ENCODE measurements around the gene METTL25B. TPM values are rescaled to one million over a fixed set of nuclear protein-coding genes. Genes with fewer than 3 reads are reported as not detected.
A peak's percentile ranks its signal among the peaks of the same experiment; 100 is the strongest.

The METTL25B gene
- total and polyA plus RNA-seq, 2 of the 13 experiments (the other 11 are each of a cell fraction or from before 2014, with no cell fraction given), result 11.9 to 24.0 TPM

GRCh38 chr1:156684227-156684782 is 44.0 kb upstream of the METTL25B start:
- 22% methylated on average over 5 of the region's 5 CpGs for whole genome bisulfite sequencing (ENCODE audit: low lambda C conversion rate)
- POLR2A ChIA-PET, result no interaction called here
- no peak for ATAC-seq

More at GRCh38 chr1:156684227-156684782, 44.0 kb upstream of the METTL25B start:
- no TSS peak for BruUV-seq (replicated peaks)
- no peak overlapping the region for H3K9ac ChIP-seq (ENCODE audit: insufficient read depth, low read depth, low read length)
- DNase-seq (ENCODE audit: low spot score) (no peak), FAIRE-seq (no peak)
- intact Hi-C loops (cut with micrococcal nuclease; ENCODE audit: unreplicated experiment) (no loop called here), in situ Hi-C loops (cut with HindIII; ENCODE audit: extremely low pct_ligation_motif_present, low pct_unique_long_range_greater_than_20kb) (no loop called here)
- TF ChIP-seq PRDM15 (CRISPR knock-in tag; IDR thresholded peaks at IDR 0.05) (no peak), GFI1 (CRISPR knock-in tag; IDR thresholded peaks at IDR 0.05; ENCODE audit: borderline replicate concordance) (no peak), CTCF (CRISPR knock-in tag; IDR thresholded peaks at IDR 0.05) (0 out of 2 replicates have a peak, but pooled peaks have one; percentile 9), TFE3 (CRISPR knock-in tag; IDR thresholded peaks at IDR 0.05) (no peak)
- peaks cover 22% of the 10 kb centered on the region for H3K4me1 ChIP-seq (ENCODE audit: insufficient read depth, low read length)
- H3K9me3 ChIP-seq (ENCODE audit: low read length), result no peaks in the 10 kb centered on the region
- no peak overlapping the region for H2AFZ ChIP-seq (ENCODE audit: low read length)
- no peak overlapping the region for H3K4me2 ChIP-seq (ENCODE audit: low read depth, low read length)
- CTCF ChIA-PET (ENCODE audit: low intra/inter-chr PET ratio, low total read pairs), result no interaction called here
- no peak overlapping the region for H3K27ac ChIP-seq (ENCODE audit: extremely low read length, insufficient read depth, low read length)
- peaks cover 6 to 38% of the 10 kb centered on the region in 2 experiments for H3K27me3 ChIP-seq (ENCODE audit: control insufficient read depth in 1 of 2, insufficient read depth in 2 of 2, low read length in 2 of 2)
- no peaks in the 10 kb centered on the region for H3K36me3 ChIP-seq (replicated peaks in 1 of 2; ENCODE audit: control insufficient read depth in 1 of 2, insufficient read depth in 2 of 2, low read length in 2 of 2)
- H3K79me2 ChIP-seq (ENCODE audit: insufficient read depth, low read length), result no peaks in the 10 kb centered on the region
- no peaks in the 10 kb centered on the region for H4K20me1 ChIP-seq (ENCODE audit: insufficient read depth, low read length)
- H3K4me3 ChIP-seq (replicated peaks in 1 of 3; ENCODE audit: insufficient read depth in 1 of 3, low read depth in 2 of 3, low read length in 3 of 3), result no peak overlapping the region

Data from HepG2 (cell line).